Smooth muscle cell (in vitro differentiated cells): ENCODE results near the gene RTL5. TPM values are rescaled to one million over a fixed set of nuclear protein-coding genes. Genes with fewer than 3 reads are reported as not detected.

Source experiments
- DNase-seq: peaks from one replicate; lab custom pipeline; 2025; ENCODE audit not compliant: unreplicated experiment; lab: John Stamatoyannopoulos, UW
- H2AFZ ChIP-seq: fragments of 200-600 bp; sonication (generic); 2 replicates; pipeline ENCODE4 v1.6.0; 2016; ENCODE audit warnings: antibody characterized with exemption, low read depth, mild to moderate bottlenecking
- H3F3A ChIP-seq: fragments of 200-600 bp; sonication (generic); 2 replicates; pipeline ENCODE4 v1.6.0; 2017; ENCODE audit warnings: antibody characterized with exemption, low read depth
- H3K27ac ChIP-seq: fragments of 200-600 bp; sonication (generic); 2 replicates; pipeline ENCODE4 v1.5.1; 2016; ENCODE audit warnings: low read depth, mild to moderate bottlenecking
- H3K27me3 ChIP-seq: fragments of 200-600 bp; sonication (generic); 2 replicates; pipeline ENCODE4 v1.6.1; 2016; ENCODE audit warnings: low read depth, mild to moderate bottlenecking
- H3K36me3 ChIP-seq: fragments of 200-600 bp; sonication (generic); 2 replicates; pipeline ENCODE4 v1.5.1; 2016; ENCODE audit warnings: low read depth
- H3K4me1 ChIP-seq: fragments of 200-600 bp; sonication (generic); 2 replicates; pipeline ENCODE4 v1.5.1; 2016; ENCODE audit warnings: low read depth
- H3K4me2 ChIP-seq: fragments of 200-600 bp; sonication (generic); 2 replicates; pipeline ENCODE4 v1.6.0; 2016; ENCODE audit warnings: mild to moderate bottlenecking
- H3K4me3 ChIP-seq: fragments of 200-600 bp; sonication (generic); 2 replicates; pipeline ENCODE4 v1.5.1; 2016; ENCODE audit warnings: mild to moderate bottlenecking
- H3K79me2 ChIP-seq: fragments of 200-600 bp; sonication (generic); 2 replicates; pipeline ENCODE4 v1.6.0; 2016; ENCODE audit warnings: low read depth, mild to moderate bottlenecking
- H3K9ac ChIP-seq: fragments of 200-600 bp; sonication (generic); 2 replicates; pipeline ENCODE4 v1.6.0; 2016; ENCODE audit warnings: low read depth
- H3K9me3 ChIP-seq: fragments of 200-600 bp; sonication (generic); replicated peaks from 2 replicates; pipeline ENCODE4 v1.5.1; 2016; ENCODE audit warnings: low read depth
- H4K20me1 ChIP-seq: fragments of 200-600 bp; sonication (generic); 2 replicates; pipeline ENCODE4 v1.6.0; 2016; ENCODE audit warnings: low read depth
- CTCF ChIP-seq: fragments of 200-600 bp; sonication (generic); IDR thresholded peaks from 2 replicates; pipeline ENCODE4 v1.5.1; 2017; ENCODE audit warnings: borderline replicate concordance, mild to moderate bottlenecking, antibody characterized with exemption; ENCODE audit not compliant: insufficient read depth, poor library complexity, severe bottlenecking
- WGBS: methylation state at CpG from one replicate; pipeline ENCODE4 v1.1.7; 2016; ENCODE audit warnings: low lambda C conversion rate; 5-methylcytosine and 5-hydroxymethylcytosine counted together
- polyA plus RNA-seq: library from polyadenylated mRNA; unstranded; fragments of >200 nt; fragmentation: Nextera tagmentation; extraction: Ambion mirVana; gene quantifications from 2 replicates; pipeline ENCODE4 v1.2.1, GENCODE V29; 2016
- total RNA-seq: library from RNA; depleted of rRNA; stranded (reverse); fragments of >200 nt; gene quantifications from 2 replicates; pipeline ENCODE4 v1.2.3, GENCODE V29; 2014

The RTL5 gene
- total and polyA plus RNA-seq, 2 experiments from 2014 or later: 3.1 to 3.6 TPM

DNA sequence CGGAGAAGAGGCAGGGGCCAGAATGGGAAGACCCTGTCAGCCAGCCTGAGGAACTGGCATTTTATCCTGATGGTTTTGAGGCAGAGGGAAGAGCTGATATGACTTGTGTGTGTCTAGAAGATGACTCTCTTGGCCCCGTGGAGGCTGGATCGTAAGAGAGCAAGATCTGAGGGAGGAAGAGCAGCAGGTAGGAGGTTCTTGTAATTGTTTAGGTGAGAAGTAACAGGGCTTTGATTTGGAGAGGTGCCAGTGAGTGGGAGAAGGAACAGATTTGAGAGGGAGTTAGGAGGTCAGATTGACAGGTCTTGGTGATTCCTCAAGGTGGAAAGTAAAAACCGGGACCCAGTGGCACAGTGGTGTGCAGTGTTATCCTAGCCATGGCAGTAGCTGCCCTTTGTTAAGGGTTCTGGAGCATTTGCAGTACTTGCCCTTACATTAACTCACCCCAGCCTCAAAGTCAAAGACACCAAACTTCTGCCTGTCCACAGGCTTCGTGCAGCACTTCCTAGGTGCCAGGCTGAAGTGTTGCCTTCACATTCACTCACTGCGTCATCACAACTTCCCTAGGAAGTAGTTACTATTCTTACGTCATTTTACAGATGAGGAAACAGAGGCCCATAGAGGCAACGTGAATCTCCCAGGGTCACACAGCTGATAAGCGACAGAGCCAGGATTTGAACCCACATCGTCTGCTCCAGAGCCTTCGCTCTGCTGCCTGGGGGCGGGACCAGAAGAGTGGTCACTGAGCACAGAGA is 23.7 kb downstream of the RTL5 start:
- no peaks in the 10 kb centered on the region for H3K36me3 ChIP-seq
- H3K9ac ChIP-seq: no peak overlapping the region
- H3K4me1 ChIP-seq: no peaks in the 10 kb centered on the region
- DNase-seq: no peak
- no peak overlapping the region for H2AFZ ChIP-seq
- no peaks in the 10 kb centered on the region for H4K20me1 ChIP-seq
- no peaks in the 10 kb centered on the region for H3F3A ChIP-seq
- no peak for TF ChIP-seq CTCF
- no peak overlapping the region for H3K27ac ChIP-seq
- no peak overlapping the region for H3K4me2 ChIP-seq
- no peaks in the 10 kb centered on the region for H3K79me2 ChIP-seq
- no peak overlapping the region for H3K4me3 ChIP-seq
- H3K9me3 ChIP-seq: no peaks in the 10 kb centered on the region
- 88% methylated on average over 12 of the region's 12 CpGs for WGBS
- H3K27me3 ChIP-seq: no peaks in the 10 kb centered on the region

GRCh38 chrX:72107320-72107719 is 24.4 kb downstream of the RTL5 start:
- Histone ChIP-seq H3F3A (no peaks in the 10 kb centered on the region), H4K20me1 (no peaks in the 10 kb centered on the region), H3K36me3 (no peaks in the 10 kb centered on the region), H2AFZ (no peak overlapping the region), H3K27me3 (no peaks in the 10 kb centered on the region), H3K4me2 (no peak overlapping the region), H3K4me1 (no peaks in the 10 kb centered on the region), H3K79me2 (no peaks in the 10 kb centered on the region), H3K27ac (no peak overlapping the region), H3K4me3 (no peak overlapping the region), H3K9ac (no peak overlapping the region), H3K9me3 (no peaks in the 10 kb centered on the region)
- TF ChIP-seq CTCF: no peak
- WGBS: 64% methylated on average over 6 of the region's 6 CpGs
- DNase-seq: no peak

GRCh38 chrX:72105436-72105835 is 26.3 kb downstream of the RTL5 start:
- Histone ChIP-seq H4K20me1 (no peaks in the 10 kb centered on the region), H3K27ac (no peak overlapping the region), H3K36me3 (no peaks in the 10 kb centered on the region), H3K4me2 (no peak overlapping the region), H3K79me2 (no peaks in the 10 kb centered on the region), H3K9ac (no peak overlapping the region), H3K9me3 (no peaks in the 10 kb centered on the region), H3K27me3 (no peaks in the 10 kb centered on the region), H3F3A (no peaks in the 10 kb centered on the region), H2AFZ (no peak overlapping the region), H3K4me3 (no peak overlapping the region), H3K4me1 (no peaks in the 10 kb centered on the region)
- TF ChIP-seq CTCF: no peak
- no peak for DNase-seq
- 80% methylated on average over 6 of the region's 6 CpGs for WGBS

GRCh38 chrX:72102760-72103159 is 29.0 kb downstream of the RTL5 start:
- Histone ChIP-seq H3K9ac (no peak overlapping the region), H3F3A (no peaks in the 10 kb centered on the region), H3K27ac (no peak overlapping the region), H2AFZ (no peak overlapping the region), H3K36me3 (no peaks in the 10 kb centered on the region), H3K9me3 (no peaks in the 10 kb centered on the region), H3K4me3 (no peak overlapping the region), H3K79me2 (no peaks in the 10 kb centered on the region), H3K4me1 (no peaks in the 10 kb centered on the region), H3K27me3 (no peaks in the 10 kb centered on the region), H4K20me1 (no peaks in the 10 kb centered on the region), H3K4me2 (no peak overlapping the region)
- 72% methylated on average over 4 of the region's 4 CpGs for WGBS
- no peak for DNase-seq
- no peak for TF ChIP-seq CTCF
